Gastrocnemius medialis (tissue), 4 donors: Measurements from ENCODE around the gene MYRF. TPM values are rescaled to one million over a fixed set of nuclear protein-coding genes. Genes with fewer than 3 reads are reported as not detected.

ENCODE experiments used
- ATAC-seq, 2 donors: fragments of 150-250 bp; one replicate each; pipeline ENCODE4 v1.9.1; 2016
- DNase-seq, 2 donors: peaks; one replicate each; pipeline ENCODE4 v3.0.0-alpha.2; 2019
- H3K27ac ChIP-seq, 4 donors: fragments of 200-600 bp; sonication (generic); 1 replicate in 1 of 4; 2 replicates in 3 of 4; pipeline ENCODE4 v1.5.1; 2016 to 2018; ENCODE audit warnings: mild to moderate bottlenecking in 2 of 4, moderate library complexity in 1 of 4
- H3K27me3 ChIP-seq, 3 donors: fragments of 200-600 bp; sonication (generic) in 2 of 3; 1 replicate in 1 of 3; 2 replicates in 2 of 3; pipeline versions ENCODE4 v1.5.1 to v1.6.0; 2016 to 2019; ENCODE audit warnings: mild to moderate bottlenecking in 1 of 3, moderate library complexity in 1 of 3
- H3K36me3 ChIP-seq, 2 donors: fragments of 200-600 bp; sonication (generic) in 1 of 2; one replicate each; pipeline ENCODE4 v1.5.1; 2017 to 2018
- H3K4me1 ChIP-seq, 2 donors: fragments of 200-600 bp; sonication (generic) in 1 of 2; one replicate each; pipeline ENCODE4 v1.5.1; 2016 to 2017; ENCODE audit warnings: mild to moderate bottlenecking in 2 of 2
- H3K4me3 ChIP-seq, 4 donors: fragments of 200-600 bp; sonication (generic) in 3 of 4; 1 replicate in 1 of 4; 2 replicates in 3 of 4; pipeline ENCODE4 v1.5.1; 2016 to 2019; ENCODE audit warnings: mild to moderate bottlenecking in 2 of 4
- H3K9me3 ChIP-seq, 3 donors: fragments of 200-600 bp; sonication (generic) in 2 of 3; 1 replicate in 1 of 3; 2 replicates in 2 of 3; pipeline ENCODE4 v1.5.1; 2016 to 2019
- POLR2A ChIP-seq, 2 donors: fragments of 450-650 bp; IDR thresholded peaks; one replicate each; pipeline ENCODE4 v1.6.1; 2017; ENCODE audit warnings: antibody characterized with exemption in 2 of 2, mild to moderate bottlenecking in 2 of 2, moderate library complexity in 2 of 2
- in situ Hi-C, 4 donors: fragments of 200-750 bp; cut with MboI; loops; one replicate each; pipeline versions ENCODE4 v1.15.0 to v1.8.0; 2017; ENCODE audit warnings: low sequenced_read_pairs in 4 of 4
- intact Hi-C: fragments of 100-400 bp; cut with DNase I; formaldehyde crosslinking; loops from one replicate; pipeline ENCODE4 v1.15.1; 2023; ENCODE audit warnings: low total_unique reads
- total RNA-seq, 4 donors: library from RNA; depleted of rRNA; stranded (reverse); fragments of >200 nt; gene quantifications; one replicate each; pipeline versions ENCODE4 v1.1.0 to v1.2.3, GENCODE V29; 2016
- TF ChIP-seq, protein P1 (sequence below), 5 experiments: fragments of 450-650 bp in 3 of 5; fragments of 200-600 bp in 2 of 5; sonication (generic) in 2 of 5; IDR thresholded peaks in 4 of 5; conservative IDR thresholded peaks in 1 of 5; 1 replicate in 4 of 5; 2 replicates in 1 of 5; pipeline ENCODE4 v1.5.1; 2016 to 2019; ENCODE audit warnings: antibody characterized with exemption in 5 of 5, mild to moderate bottlenecking in 3 of 5, moderate library complexity in 3 of 5

The MYRF gene
- total RNA-seq, 4 donors from 2014 or later, result 0.07 TPM; not detected in 3

DNA sequence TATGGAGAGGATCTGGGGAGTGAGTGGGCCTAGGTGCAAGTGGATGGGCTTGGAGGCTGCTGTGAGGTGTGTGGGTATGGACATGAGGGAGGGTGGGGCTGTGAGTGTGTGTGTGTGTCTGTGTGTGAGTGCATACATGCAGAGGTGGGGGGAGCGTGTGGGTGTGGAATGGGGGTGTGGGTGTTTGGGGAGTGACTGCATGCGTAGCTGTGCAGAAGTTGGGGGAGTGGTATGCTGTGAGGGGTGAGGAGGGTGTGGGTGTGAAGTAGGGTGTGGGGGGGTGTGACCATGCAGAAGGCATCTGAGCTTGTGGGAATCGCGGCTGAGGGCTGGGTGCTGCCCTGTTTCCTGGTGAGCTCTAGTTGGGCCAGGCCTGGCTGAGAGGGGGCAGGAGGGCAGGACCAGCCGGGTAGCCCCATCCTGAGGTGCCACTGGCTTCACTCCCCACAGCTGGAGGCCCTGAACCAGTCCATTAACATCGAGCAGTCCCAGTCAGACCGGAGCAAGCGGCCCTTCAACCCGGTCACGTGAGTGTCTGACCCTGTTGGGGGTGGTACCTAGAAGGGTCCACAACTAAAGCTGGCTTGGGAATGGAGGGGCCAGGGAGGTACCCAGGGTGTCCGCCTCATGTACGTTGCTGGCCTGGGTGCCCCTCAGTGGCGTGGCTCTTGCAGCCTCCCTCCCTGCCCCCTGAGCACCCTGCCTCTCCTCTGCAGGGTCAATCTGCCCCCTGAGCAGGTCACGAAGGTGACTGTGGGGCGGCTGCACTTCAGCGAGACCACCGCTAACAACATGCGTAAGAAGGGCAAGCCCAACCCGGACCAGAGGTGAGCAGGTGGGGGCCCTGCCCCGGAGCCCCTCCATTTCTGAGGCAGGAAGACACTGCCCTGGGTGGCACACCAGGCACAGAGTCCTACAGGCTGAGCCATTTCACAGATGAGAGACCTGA is 23.4 kb downstream of the MYRF start:
- H3K4me1 ChIP-seq, result peaks cover 0 to 5% of the 10 kb centered on the region in 2 donors
- DNase-seq (no peak), ATAC-seq (no peak)
- no peak for TF ChIP-seq POLR2A (IDR thresholded peaks at IDR 0.05)
- TF ChIP-seq, protein P1, sequence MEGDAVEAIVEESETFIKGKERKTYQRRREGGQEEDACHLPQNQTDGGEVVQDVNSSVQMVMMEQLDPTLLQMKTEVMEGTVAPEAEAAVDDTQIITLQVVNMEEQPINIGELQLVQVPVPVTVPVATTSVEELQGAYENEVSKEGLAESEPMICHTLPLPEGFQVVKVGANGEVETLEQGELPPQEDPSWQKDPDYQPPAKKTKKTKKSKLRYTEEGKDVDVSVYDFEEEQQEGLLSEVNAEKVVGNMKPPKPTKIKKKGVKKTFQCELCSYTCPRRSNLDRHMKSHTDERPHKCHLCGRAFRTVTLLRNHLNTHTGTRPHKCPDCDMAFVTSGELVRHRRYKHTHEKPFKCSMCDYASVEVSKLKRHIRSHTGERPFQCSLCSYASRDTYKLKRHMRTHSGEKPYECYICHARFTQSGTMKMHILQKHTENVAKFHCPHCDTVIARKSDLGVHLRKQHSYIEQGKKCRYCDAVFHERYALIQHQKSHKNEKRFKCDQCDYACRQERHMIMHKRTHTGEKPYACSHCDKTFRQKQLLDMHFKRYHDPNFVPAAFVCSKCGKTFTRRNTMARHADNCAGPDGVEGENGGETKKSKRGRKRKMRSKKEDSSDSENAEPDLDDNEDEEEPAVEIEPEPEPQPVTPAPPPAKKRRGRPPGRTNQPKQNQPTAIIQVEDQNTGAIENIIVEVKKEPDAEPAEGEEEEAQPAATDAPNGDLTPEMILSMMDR (IDR thresholded peaks at IDR 0.05 in 4 of 5, conservative IDR thresholded peaks at IDR 0.05 in 1 of 5), result no peak
- intact Hi-C loops (no loop called here), in situ Hi-C loops (loop anchor here in 1 of 4 donors (25.0 kb wide), 1 partner anchor 536 kb away; no protein-coding TSS in a partner anchor)
- H3K27ac ChIP-seq, result no peak overlapping the region
- no peaks in the 10 kb centered on the region for H3K9me3 ChIP-seq
- no peak overlapping the region for H3K4me3 ChIP-seq
- no peaks in the 10 kb centered on the region for H3K27me3 ChIP-seq
- no peaks in the 10 kb centered on the region for H3K36me3 ChIP-seq

DNA sequence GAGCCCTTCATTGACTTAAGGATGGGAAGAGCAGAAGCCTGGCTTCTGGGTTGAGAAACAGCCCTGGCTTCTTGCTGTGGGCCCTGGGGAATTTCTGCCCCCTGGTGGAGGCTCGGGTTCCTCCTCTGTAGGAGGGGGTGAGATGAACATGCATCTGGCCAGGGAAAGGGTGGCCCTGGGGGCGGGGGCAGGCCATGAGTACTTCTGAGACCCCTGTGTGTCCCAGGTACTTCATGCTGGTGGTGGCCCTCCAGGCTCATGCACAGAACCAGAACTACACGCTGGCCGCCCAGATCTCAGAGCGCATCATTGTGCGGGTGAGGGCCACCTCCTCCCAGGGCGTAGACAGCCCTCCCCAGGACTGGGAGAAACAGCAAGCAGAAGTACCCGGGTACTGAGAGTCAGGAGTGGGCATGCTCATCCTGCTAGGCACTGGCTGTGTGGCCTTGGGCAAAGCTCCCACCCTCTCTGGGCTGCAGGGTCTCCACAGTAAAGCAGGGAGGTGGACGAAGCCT is 24.2 kb downstream of the MYRF start:
- DNase-seq (no peak), ATAC-seq (peak in 1 of 2 donors; percentile 58)
- no peak overlapping the region for H3K4me3 ChIP-seq
- TF ChIP-seq, protein P1 (IDR thresholded peaks at IDR 0.05 in 4 of 5, conservative IDR thresholded peaks at IDR 0.05 in 1 of 5), result peak in 4 of 5 experiments; percentile 0 to 40 (median 20)
- no peak for TF ChIP-seq POLR2A (IDR thresholded peaks at IDR 0.05)
- H3K4me1 ChIP-seq, result peaks cover 0 to 5% of the 10 kb centered on the region in 2 donors
- H3K27me3 ChIP-seq, result no peaks in the 10 kb centered on the region
- intact Hi-C loops, result no loop called here
- H3K36me3 ChIP-seq, result no peaks in the 10 kb centered on the region
- H3K27ac ChIP-seq, result no peak overlapping the region
- no peaks in the 10 kb centered on the region for H3K9me3 ChIP-seq
- in situ Hi-C loops, result loop anchor here in 1 of 4 donors (25.0 kb wide), 1 partner anchor 536 kb away; no protein-coding TSS in a partner anchor

DNA sequence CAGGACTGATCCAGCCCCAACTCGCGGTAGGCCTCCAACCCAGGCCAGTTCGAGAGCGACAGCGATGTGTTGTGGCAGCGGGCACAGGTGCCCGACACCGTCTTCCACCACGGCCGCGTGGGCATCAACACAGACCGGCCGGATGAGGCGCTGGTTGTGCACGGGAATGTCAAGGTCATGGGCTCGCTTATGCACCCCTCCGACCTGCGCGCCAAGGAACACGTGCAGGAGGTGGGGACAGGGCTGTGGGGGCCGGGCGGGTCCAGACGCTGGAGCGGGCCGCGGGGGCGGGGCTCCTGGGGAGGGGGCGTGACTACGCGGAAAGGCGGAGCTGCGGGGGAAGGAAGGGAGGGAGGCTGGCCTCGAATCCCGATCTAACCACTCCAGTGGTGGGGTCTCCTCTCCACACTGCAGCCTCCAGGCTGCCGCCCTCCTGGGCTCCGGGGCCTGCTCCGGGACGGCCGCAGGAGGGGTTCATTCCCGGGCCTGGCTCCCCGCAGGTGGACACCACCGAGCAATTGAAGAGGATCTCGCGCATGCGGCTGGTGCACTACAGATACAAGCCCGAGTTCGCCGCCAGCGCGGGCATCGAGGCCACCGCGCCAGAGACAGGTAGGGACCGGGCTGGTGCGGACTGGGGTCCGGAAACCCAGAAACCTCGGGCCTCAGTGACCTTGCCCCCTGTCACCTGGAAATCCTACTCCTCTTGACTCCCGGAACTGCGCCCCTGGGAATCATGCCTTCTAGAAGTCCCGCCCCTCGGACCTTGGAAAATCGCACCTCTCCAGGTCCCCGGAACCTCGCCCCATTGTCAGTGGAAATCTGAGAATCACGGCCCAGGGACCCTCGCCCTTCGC is 25.0 kb downstream of the MYRF start:
- in situ Hi-C loops (loop anchor here in 1 of 4 donors (25.0 kb wide), 1 partner anchor 535 kb away; no protein-coding TSS in a partner anchor), intact Hi-C loops (no loop called here)
- ATAC-seq, result peak; percentile 17 to 49
- H3K4me1 ChIP-seq, result peaks cover 0 to 5% of the 10 kb centered on the region in 2 donors
- H3K27ac ChIP-seq, result no peak overlapping the region
- peak overlapping the region; percentile 19 to 39 (median 26) for H3K4me3 ChIP-seq
- TF ChIP-seq, protein P1 (IDR thresholded peaks at IDR 0.05 in 4 of 5, conservative IDR thresholded peaks at IDR 0.05 in 1 of 5), result no peak
- TF ChIP-seq POLR2A (IDR thresholded peaks at IDR 0.05), result no peak
- H3K27me3 ChIP-seq, result no peaks in the 10 kb centered on the region
- H3K9me3 ChIP-seq, result no peaks in the 10 kb centered on the region
- DNase-seq, result peak in 1 of 2 donors; percentile 35
- no peaks in the 10 kb centered on the region for H3K36me3 ChIP-seq

DNA sequence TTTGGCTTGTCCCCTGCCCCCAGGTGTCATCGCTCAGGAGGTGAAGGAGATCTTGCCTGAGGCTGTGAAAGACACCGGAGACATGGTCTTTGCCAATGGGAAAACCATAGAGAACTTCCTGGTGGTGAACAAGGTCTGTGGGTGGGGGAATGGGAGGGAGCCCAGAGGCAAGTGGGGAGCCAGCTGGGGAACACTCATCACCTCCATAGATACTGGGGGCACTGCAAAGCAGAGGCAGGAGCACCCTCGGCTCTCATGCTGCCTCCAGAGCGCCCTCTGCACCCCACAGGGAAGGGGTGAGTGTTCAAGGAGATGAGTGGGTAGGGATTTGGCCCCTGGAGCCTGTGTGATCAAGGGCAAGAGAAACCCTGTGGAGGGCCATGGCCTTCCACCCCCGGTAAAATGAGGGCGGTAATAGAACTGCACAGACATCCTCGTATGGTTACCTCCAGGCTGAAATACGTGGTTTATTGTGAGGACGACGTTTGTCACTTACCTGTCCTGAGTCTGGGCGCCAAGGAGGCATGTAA is 26.0 kb downstream of the MYRF start:
- H3K36me3 ChIP-seq, result no peaks in the 10 kb centered on the region
- DNase-seq (no peak), ATAC-seq (no peak)
- intact Hi-C loops, result no loop called here
- peaks cover 0 to 5% of the 10 kb centered on the region in 2 donors for H3K4me1 ChIP-seq
- no peaks in the 10 kb centered on the region for H3K27me3 ChIP-seq
- no peak overlapping the region for H3K27ac ChIP-seq
- TF ChIP-seq, protein P1 (IDR thresholded peaks at IDR 0.05 in 4 of 5, conservative IDR thresholded peaks at IDR 0.05 in 1 of 5), result no peak
- TF ChIP-seq POLR2A (IDR thresholded peaks at IDR 0.05), result no peak
- H3K9me3 ChIP-seq, result no peaks in the 10 kb centered on the region
- in situ Hi-C loops, result loop anchor here in 1 of 4 donors (25.0 kb wide), 1 partner anchor 534 kb away; no protein-coding TSS in a partner anchor
- no peak overlapping the region for H3K4me3 ChIP-seq
